GM18907 (cell line): ENCODE data around the gene PAX7.

Experiments used
- ATAC-seq: cut with Tn5 transposase; IDR thresholded peaks from one replicate; pipeline ENCODE4 v1.9.1; 2021; ENCODE audit warnings: mild to moderate bottlenecking, moderate library complexity; ENCODE audit not compliant: unreplicated experiment

The PAX7 gene

GRCh38 chr1:18618546-18619466 is 11.8 kb upstream of the PAX7 start:
- no peak for ATAC-seq

DNA sequence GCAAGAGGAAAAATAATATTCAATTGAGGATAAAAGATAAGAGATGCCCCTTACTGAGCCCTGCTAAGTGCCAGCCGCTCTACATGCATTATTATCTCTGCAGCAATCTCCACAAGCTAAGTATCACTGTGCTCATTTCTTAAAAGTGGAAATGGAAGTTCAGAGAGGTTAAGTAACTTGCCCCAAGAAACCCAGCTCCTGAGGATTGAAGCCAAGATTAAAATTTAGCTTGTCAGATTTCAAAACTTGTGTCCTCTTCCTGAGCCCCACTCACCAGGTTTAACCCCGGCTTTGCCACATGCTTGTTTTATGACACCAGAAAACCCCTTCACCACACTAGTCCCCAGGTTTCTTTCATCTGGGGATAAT is 11.2 kb upstream of the PAX7 start:
- ATAC-seq, result no peak

DNA sequence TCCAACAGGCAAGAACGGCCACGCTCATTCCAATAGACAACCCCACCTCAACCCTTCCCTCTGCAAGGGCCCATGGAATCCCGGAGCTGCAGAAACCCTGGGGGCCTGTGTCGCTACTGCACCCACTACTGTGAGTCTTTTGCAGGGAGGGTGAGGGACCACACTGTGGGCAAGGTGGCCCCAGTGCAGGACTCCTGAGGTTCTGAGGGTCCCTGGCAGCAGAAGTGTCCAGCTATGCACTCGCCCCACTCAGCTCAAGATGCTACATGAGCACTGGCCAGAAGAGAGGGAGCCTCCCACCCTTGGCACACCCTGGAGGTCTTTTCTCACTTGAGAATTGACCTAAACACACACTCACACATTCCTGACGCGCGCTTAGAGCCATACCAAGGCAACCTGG is 2.1 kb upstream of the PAX7 start:
- ATAC-seq, result no peak

- ATAC-seq, result no peak
Measured at GRCh38 chr1:18629659-18630510, 761 bp upstream of the PAX7 start.

DNA sequence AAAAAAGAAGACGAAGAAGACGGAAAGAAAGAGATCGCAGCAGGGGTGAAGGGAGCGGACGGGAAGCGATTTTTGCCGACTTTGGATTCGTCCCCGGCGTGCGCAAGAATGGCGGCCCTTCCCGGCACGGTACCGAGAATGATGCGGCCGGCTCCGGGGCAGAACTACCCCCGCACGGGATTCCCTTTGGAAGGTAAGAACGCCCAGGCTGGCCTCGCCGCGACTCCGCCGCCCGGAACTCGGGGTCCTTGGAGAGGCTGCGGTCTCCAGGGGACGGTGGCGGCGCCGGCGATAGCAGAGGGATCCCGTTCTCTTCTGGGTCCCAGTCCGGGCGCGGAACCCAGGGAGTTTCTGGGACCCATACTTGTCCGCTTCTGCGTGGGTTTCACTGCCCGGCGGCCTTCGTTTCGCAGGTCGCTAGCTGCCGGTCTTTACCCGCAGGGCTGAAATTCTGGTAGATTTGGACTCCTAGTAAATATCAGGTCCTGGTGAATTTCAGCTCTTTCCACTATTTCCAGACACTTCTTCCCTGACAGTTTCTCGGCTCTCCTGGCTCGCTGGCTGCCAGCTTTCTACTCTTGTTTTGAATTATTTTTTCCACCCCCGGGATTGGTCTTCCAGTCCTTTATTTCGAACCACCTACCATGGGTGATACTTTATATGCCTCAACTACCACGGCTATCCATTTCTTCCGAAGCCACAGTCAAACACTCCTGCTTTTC is 1.0 kb downstream of the PAX7 start:
- no peak for ATAC-seq

- no peak for ATAC-seq
Measured at GRCh38 chr1:18632218-18632588, 1.6 kb downstream of the PAX7 start.

GRCh38 chr1:18632783-18633421 is 2.3 kb downstream of the PAX7 start:
- ATAC-seq, result no peak

DNA sequence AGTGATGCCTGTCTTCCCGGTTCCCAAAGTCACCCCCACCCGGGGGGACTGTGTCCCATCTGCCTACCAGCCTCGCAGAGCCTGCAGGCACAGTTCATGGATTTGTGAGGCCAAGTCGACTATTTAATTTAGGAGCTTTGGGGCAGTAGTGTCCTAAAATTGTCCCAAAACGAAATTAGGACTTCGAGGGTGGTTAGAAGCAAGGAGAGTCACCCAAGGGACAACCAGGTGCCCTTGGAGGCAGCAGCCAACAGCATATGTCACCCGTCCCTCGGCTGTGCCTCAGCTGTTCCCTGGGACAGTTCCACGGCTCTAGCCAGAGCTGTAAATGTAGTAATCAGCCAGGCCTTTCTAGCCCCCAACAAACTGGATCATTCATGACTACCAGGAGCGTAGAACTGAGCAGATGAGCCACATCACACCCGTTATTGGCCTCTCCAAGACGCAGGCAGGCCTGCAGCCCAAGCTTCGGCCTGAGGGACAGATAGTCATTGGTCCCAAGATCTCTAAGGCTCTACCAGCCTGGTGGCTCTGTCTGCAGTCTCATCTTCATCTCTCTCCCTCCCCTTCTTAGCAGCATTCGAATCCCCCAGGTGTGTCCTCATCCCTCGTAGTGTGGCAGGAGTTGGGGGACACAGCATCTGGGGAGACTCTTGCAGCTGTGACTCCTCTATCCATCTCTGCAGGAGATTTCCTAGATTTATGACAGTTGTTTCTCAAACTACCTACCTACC is 2.9 kb downstream of the PAX7 start:
- ATAC-seq, result no peak

GRCh38 chr1:18634276-18634675 is 3.6 kb downstream of the PAX7 start:
- no peak for ATAC-seq

- no peak for ATAC-seq
Measured at GRCh38 chr1:18635070-18635577, 4.5 kb downstream of the PAX7 start.

GRCh38 chr1:18635891-18636595 is 5.4 kb downstream of the PAX7 start:
- no peak for ATAC-seq

DNA sequence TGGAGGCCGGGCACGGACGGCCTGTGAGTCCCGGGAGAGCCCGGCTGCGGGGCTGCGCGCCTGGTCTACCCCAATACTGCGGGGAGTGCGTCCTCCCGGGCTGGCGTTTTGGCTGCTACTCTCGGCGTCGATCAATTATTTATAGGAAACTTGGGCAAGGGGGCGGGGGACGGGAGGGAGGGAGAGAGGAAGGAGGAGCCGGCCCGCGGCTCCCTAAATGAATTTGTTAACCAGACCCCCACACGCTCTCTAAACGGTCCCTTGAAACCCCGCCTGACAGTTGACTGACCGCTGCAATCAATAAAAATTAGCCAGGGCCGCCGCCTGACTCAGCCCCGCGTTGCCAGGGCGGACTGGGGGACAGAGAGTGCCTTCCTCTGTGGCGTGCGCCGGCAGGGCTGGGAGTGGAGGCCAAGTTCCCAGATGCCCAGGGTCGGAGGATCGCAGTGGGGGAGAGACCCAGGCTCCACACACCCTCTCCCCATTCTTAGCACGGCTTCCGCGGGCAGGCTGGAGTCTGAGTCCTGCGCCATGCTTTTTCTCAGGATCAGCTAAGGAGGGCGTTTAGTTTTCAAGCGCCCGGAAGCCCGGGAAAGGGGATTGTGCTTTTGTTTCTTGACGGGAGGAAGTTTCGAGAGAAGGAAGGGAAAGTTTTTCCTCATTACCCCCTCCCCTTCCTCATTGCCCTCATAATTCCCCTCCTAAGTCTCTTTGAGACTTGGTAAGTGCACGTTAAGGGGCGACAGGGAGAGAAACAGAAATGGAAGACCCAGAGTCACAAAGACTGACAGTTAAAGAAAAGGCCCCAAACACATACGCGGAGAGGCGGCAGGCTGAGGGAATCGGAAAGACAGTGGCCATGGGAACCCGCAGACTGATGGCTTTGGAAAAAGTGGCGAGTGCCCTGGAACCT is 6.2 kb downstream of the PAX7 start:
- no peak for ATAC-seq

DNA sequence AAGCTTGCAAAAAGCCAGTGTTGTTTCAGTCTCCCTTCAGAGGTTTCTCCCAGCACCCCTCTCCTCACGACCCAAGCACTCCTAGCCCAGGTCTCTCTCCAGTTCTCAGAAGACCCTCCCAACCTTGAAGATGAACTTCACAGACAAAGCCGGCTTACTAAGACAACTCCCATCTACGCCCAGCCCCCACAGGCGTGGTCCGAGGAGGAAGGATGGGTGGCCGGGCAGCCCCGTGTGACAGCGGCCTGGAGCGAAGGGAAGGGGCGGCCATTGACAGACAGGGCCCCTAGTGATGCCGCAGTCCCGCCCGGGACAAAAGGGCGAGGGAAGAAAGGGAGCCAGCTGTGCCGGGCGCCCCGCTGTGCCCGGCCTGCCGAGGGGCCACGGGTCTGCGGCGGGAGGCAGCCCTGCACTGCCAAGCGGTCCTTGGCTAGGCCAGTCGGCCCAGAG is 6.9 kb downstream of the PAX7 start:
- ATAC-seq, result no peak

GRCh38 chr1:18637962-18638834 is 7.6 kb downstream of the PAX7 start:
- ATAC-seq, result no peak

- ATAC-seq, result no peak
Measured at GRCh38 chr1:18638835-18639364, 8.3 kb downstream of the PAX7 start.

GRCh38 chr1:18639368-18640055 is 8.9 kb downstream of the PAX7 start:
- ATAC-seq, result no peak
